Smooth muscle cell (in vitro differentiated cells): Measurements from ENCODE around the gene CAPN8. TPM values are rescaled to one million over a fixed set of nuclear protein-coding genes. Genes with fewer than 3 reads are reported as not detected.

Experiments
- DNase-seq: peaks from one replicate; lab custom pipeline; 2025; ENCODE audit not compliant: unreplicated experiment; lab: John Stamatoyannopoulos, UW
- H2AFZ ChIP-seq: fragments of 200-600 bp; sonication (generic); 2 replicates; pipeline ENCODE4 v1.6.0; 2016; ENCODE audit warnings: antibody characterized with exemption, low read depth, mild to moderate bottlenecking
- H3F3A ChIP-seq: fragments of 200-600 bp; sonication (generic); 2 replicates; pipeline ENCODE4 v1.6.0; 2017; ENCODE audit warnings: antibody characterized with exemption, low read depth
- H3K27ac ChIP-seq: fragments of 200-600 bp; sonication (generic); 2 replicates; pipeline ENCODE4 v1.5.1; 2016; ENCODE audit warnings: low read depth, mild to moderate bottlenecking
- H3K27me3 ChIP-seq: fragments of 200-600 bp; sonication (generic); 2 replicates; pipeline ENCODE4 v1.6.1; 2016; ENCODE audit warnings: low read depth, mild to moderate bottlenecking
- H3K36me3 ChIP-seq: fragments of 200-600 bp; sonication (generic); 2 replicates; pipeline ENCODE4 v1.5.1; 2016; ENCODE audit warnings: low read depth
- H3K4me1 ChIP-seq: fragments of 200-600 bp; sonication (generic); 2 replicates; pipeline ENCODE4 v1.5.1; 2016; ENCODE audit warnings: low read depth
- H3K4me2 ChIP-seq: fragments of 200-600 bp; sonication (generic); 2 replicates; pipeline ENCODE4 v1.6.0; 2016; ENCODE audit warnings: mild to moderate bottlenecking
- H3K4me3 ChIP-seq: fragments of 200-600 bp; sonication (generic); 2 replicates; pipeline ENCODE4 v1.5.1; 2016; ENCODE audit warnings: mild to moderate bottlenecking
- H3K79me2 ChIP-seq: fragments of 200-600 bp; sonication (generic); 2 replicates; pipeline ENCODE4 v1.6.0; 2016; ENCODE audit warnings: low read depth, mild to moderate bottlenecking
- H3K9ac ChIP-seq: fragments of 200-600 bp; sonication (generic); 2 replicates; pipeline ENCODE4 v1.6.0; 2016; ENCODE audit warnings: low read depth
- H3K9me3 ChIP-seq: fragments of 200-600 bp; sonication (generic); replicated peaks from 2 replicates; pipeline ENCODE4 v1.5.1; 2016; ENCODE audit warnings: low read depth
- H4K20me1 ChIP-seq: fragments of 200-600 bp; sonication (generic); 2 replicates; pipeline ENCODE4 v1.6.0; 2016; ENCODE audit warnings: low read depth
- CTCF ChIP-seq: fragments of 200-600 bp; sonication (generic); IDR thresholded peaks from 2 replicates; pipeline ENCODE4 v1.5.1; 2017; ENCODE audit warnings: borderline replicate concordance, mild to moderate bottlenecking, antibody characterized with exemption; ENCODE audit not compliant: insufficient read depth, poor library complexity, severe bottlenecking
- WGBS: methylation state at CpG from one replicate; pipeline ENCODE4 v1.1.7; 2016; ENCODE audit warnings: low lambda C conversion rate; 5-methylcytosine and 5-hydroxymethylcytosine counted together
- polyA plus RNA-seq: library from polyadenylated mRNA; unstranded; fragments of >200 nt; fragmentation: Nextera tagmentation; extraction: Ambion mirVana; gene quantifications from 2 replicates; pipeline ENCODE4 v1.2.1, GENCODE V29; 2016
- total RNA-seq: library from RNA; depleted of rRNA; stranded (reverse); fragments of >200 nt; gene quantifications from 2 replicates; pipeline ENCODE4 v1.2.3, GENCODE V29; 2014

CAPN8 gene
- total RNA-seq (not detected in 2 replicates), polyA plus RNA-seq (0.74 TPM in 1 of 2 replicates, not detected in the other)

GRCh38 chr1:223665592-223666312 lies at the start of gene CAPN8:
Gene CAPN8 (minus strand): TSS chr1:223665701. CDS start chr1:223665646, 55 bp downstream.
- H3K79me2 ChIP-seq = no peaks in the 10 kb centered on the region
- WGBS = 65% methylated on average over 6 of the region's 6 CpGs
- no peak within 1 kb of the TSS for H2AFZ ChIP-seq
- no peaks in the 10 kb centered on the region for H3K4me1 ChIP-seq
- no peak for DNase-seq
- H3K4me3 ChIP-seq = no peak within 1 kb of the TSS
- no peaks in the 10 kb centered on the region for H3K9me3 ChIP-seq
- H4K20me1 ChIP-seq = no peaks in the 10 kb centered on the region
- H3K9ac ChIP-seq = no peak within 1 kb of the TSS
- no peaks in the 10 kb centered on the region for H3K36me3 ChIP-seq
- H3K4me2 ChIP-seq = no peak within 1 kb of the TSS
- H3F3A ChIP-seq = no peaks in the 10 kb centered on the region
- TF ChIP-seq CTCF = no peak
- H3K27me3 ChIP-seq = peaks cover 4% of the 10 kb centered on the region
- H3K27ac ChIP-seq = no peak within 1 kb of the TSS

- H3K9me3 ChIP-seq = no peaks in the 10 kb centered on the region
- peak overlapping the region; percentile 14 for H3K9ac ChIP-seq
- WGBS = 32% methylated on average over 9 of the region's 9 CpGs
- peak overlapping the region; percentile 81 for H3K27ac ChIP-seq
- H3K4me1 ChIP-seq = peaks cover 22% of the 10 kb centered on the region
- H2AFZ ChIP-seq = no peak overlapping the region
- H3K4me2 ChIP-seq = peak overlapping the region; percentile 93
- peak overlapping the region; percentile 86 for H3K4me3 ChIP-seq
- no peaks in the 10 kb centered on the region for H3K27me3 ChIP-seq
- H3K79me2 ChIP-seq = peaks cover 54% of the 10 kb centered on the region
- peaks cover 43% of the 10 kb centered on the region for H4K20me1 ChIP-seq
- DNase-seq = no peak
- no peak for TF ChIP-seq CTCF
- no peaks in the 10 kb centered on the region for H3K36me3 ChIP-seq
- peaks cover 24% of the 10 kb centered on the region for H3F3A ChIP-seq
Observed at GRCh38 chr1:223714849-223715603, 49.5 kb upstream of the CAPN8 start.

GRCh38 chr1:223714421-223714724 lies 48.9 kb upstream of the CAPN8 start:
- Histone ChIP-seq H3K9me3 (no peaks in the 10 kb centered on the region), H3K27ac (peak overlapping the region; percentile 81), H3K4me2 (peak overlapping the region; percentile 93), H3K4me1 (peaks cover 21% of the 10 kb centered on the region), H3K79me2 (peaks cover 54% of the 10 kb centered on the region), H3K9ac (peak overlapping the region; percentile 94), H4K20me1 (peaks cover 37% of the 10 kb centered on the region), H3K36me3 (no peaks in the 10 kb centered on the region), H3F3A (peaks cover 19% of the 10 kb centered on the region), H2AFZ (no peak overlapping the region), H3K27me3 (no peaks in the 10 kb centered on the region), H3K4me3 (peak overlapping the region; percentile 86)
- TF ChIP-seq CTCF = no peak
- no peak for DNase-seq
- WGBS = 89% methylated on average over 2 of the region's 2 CpGs
